ENCODE measurements around the gene SFXN3.
A peak's percentile ranks its signal among the peaks of the same experiment; 100 is the strongest.

SFXN3 gene

GRCh38 chr10:101000127-101000914 is 30.7 kb upstream of the SFXN3 start:
- peak; percentile 19 for DNase-seq

- DNase-seq, result no peak
These were observed 29.9 kb upstream of the SFXN3 start for GRCh38 chr10:101000915-101001658.

GRCh38 chr10:101001659-101002035 is 29.4 kb upstream of the SFXN3 start:
- DNase-seq, result no peak

GRCh38 chr10:101002456-101002855 is 28.6 kb upstream of the SFXN3 start:
- no peak for DNase-seq

GRCh38 chr10:101003639-101004206 is 27.3 kb upstream of the SFXN3 start:
- DNase-seq, result no peak

GRCh38 chr10:101005361-101005760 is 25.7 kb upstream of the SFXN3 start:
- no peak for DNase-seq

GRCh38 chr10:101005869-101006567 is 25.0 kb upstream of the SFXN3 start:
- DNase-seq, result no peak

GRCh38 chr10:101006593-101007098 is 24.4 kb upstream of the SFXN3 start:
- DNase-seq, result no peak

GRCh38 chr10:101007099-101007711 is 23.8 kb upstream of the SFXN3 start:
- DNase-seq, result no peak

GRCh38 chr10:101007915-101008822 is 22.9 kb upstream of the SFXN3 start:
- DNase-seq, result no peak

- no peak for DNase-seq
These were observed 22.1 kb upstream of the SFXN3 start for GRCh38 chr10:101008823-101009423.

- no peak for DNase-seq
These were observed 20.7 kb upstream of the SFXN3 start for GRCh38 chr10:101010329-101010728.

GRCh38 chr10:101011517-101012423 is 19.3 kb upstream of the SFXN3 start:
- DNase-seq, result no peak

GRCh38 chr10:101012525-101013364 is 18.3 kb upstream of the SFXN3 start:
- peak; percentile 74 for DNase-seq

GRCh38 chr10:101013365-101013825 is 17.6 kb upstream of the SFXN3 start:
- DNase-seq, result no peak

GRCh38 chr10:101014230-101014884 is 16.7 kb upstream of the SFXN3 start:
- DNase-seq, result peak; percentile 23

GRCh38 chr10:101014966-101015581 is 16.0 kb upstream of the SFXN3 start:
- DNase-seq, result no peak

- no peak for DNase-seq
These were observed 15.5 kb upstream of the SFXN3 start for GRCh38 chr10:101015582-101015973.

Measured in KG1 (cell line).